Epithelial cell of proximal tubule (primary cell): Measurements from ENCODE around the gene DNAJC16. TPM values are rescaled to one million over a fixed set of nuclear protein-coding genes. Genes with fewer than 3 reads are reported as not detected.

Source experiments
- DNase-seq: peaks from one replicate; pipeline ENCODE4 v3.0.0-alpha.2; 2011; ENCODE audit warnings: low read depth
- H3K4me3 ChIP-seq: 2 replicates; pipeline ENCODE4 v1.5.1; 2011; ENCODE audit warnings: low read depth, mild to moderate bottlenecking, low read length
- CTCF ChIP-seq: conservative IDR thresholded peaks from 2 replicates; pipeline ENCODE4 v1.5.1; 2012; ENCODE audit warnings: low read depth, mild to moderate bottlenecking, low read length
- total RNA-seq: library from RNA; depleted of rRNA; stranded (reverse); fragments of >200 nt; gene quantifications from 2 replicates; pipeline ENCODE4 v1.2.3, GENCODE V29; 2015

Gene DNAJC16
- total RNA-seq, 1 donor from 2014 or later: 13.5 TPM

- H3K4me3 ChIP-seq: no peak overlapping the region
- no peak for TF ChIP-seq CTCF
- no peak for DNase-seq
These were observed 4.1 kb upstream of the DNAJC16 start for GRCh38 chr1:15522551-15522950.

DNA sequence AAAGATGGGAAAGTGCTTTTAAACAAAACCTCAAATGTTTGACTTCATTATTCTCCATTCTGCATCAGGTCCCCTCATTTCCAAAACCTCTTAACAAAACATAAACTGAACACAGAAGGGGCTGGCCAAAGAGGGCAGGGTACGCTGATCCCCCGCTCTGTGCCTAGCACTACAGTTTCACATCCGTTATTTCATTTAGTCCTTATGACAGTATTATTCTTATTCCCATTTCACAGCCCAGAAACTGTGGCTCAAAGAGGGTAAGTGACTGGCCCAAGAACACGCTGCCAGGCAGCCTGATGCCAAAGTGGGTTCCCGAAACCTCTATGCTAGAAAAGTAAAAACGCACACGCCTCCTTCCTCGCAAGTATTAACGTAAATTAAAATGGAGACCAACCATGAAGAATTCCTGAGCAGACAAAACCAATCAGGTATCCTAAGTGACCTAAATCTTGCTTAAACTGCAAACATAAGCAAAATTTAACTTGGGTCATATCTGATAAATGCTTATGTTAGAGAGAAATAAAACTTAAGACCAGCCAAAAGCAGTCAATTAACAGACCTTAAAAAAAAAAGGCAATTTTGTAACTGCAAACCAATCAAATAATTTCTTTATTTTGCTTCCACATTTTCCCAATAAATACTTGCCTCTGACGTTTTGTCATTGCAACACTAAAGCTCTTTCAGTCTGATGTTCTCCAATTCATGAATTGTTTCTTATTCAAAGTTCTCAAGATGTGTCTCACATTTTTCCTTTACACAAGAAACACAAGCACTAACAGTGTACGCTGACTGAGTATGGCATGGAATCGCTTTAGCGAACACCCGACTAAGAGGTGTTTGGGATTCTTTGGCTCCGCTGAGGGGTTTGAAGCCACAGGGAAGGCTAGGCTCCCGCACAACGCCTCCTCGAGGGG is 3.3 kb upstream of the DNAJC16 start:
- no peak for DNase-seq
- peak overlapping the region; percentile 79 for H3K4me3 ChIP-seq
- TF ChIP-seq CTCF: no peak

- DNase-seq: no peak
- peak within 1 kb of the TSS; percentile 82 for H3K4me3 ChIP-seq
- no peak for TF ChIP-seq CTCF
These were observed 2.7 kb upstream of the DNAJC16 start, which contains the start of gene CASP9 for GRCh38 chr1:15524021-15524282. Gene CASP9 (minus strand): TSS chr1:15524215. CDS start chr1:15524200, 15 bp downstream.

- no peak for TF ChIP-seq CTCF
- peak overlapping the region; percentile 79 for H3K4me3 ChIP-seq
- no peak for DNase-seq
These were observed 2.2 kb upstream of the DNAJC16 start for GRCh38 chr1:15524283-15525049.

- no peak for TF ChIP-seq CTCF
- peak overlapping the region; percentile 82 for H3K4me3 ChIP-seq
- DNase-seq: peak; percentile 78
These were observed 1.3 kb upstream of the DNAJC16 start for GRCh38 chr1:15525050-15526020.

DNA sequence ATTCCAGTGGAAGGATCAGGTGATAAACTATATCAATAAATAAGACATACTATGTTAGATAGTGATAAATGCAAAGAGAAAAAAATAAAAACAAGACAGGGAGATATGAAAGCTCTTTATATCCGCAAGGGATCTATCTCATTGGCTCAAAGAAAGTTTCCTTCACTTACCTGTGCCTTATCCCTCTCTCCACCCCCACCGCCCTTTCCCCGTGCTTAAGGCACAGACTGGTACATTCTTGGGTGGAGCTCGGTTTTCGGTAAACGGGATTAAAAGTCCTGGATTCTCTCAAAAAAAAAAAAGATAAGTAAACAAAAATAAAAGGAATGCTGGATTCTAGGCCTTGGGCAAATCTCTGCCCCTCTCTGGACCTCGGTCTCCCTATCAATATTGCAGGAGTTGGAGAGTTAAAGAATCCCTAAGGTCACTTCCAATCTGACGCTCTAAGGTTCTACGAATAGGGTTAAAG is 593 bp upstream of the DNAJC16 start:
- DNase-seq: no peak
- TF ChIP-seq CTCF: no peak
- peak overlapping the region; percentile 82 for H3K4me3 ChIP-seq
